Measurements from ENCODE around the gene OR52W1. TPM values are rescaled to one million over a fixed set of nuclear protein-coding genes. Genes with fewer than 3 reads are reported as not detected.

OR52W1 gene
- total and polyA plus RNA-seq, 2 donors (not counting 1 experiment from before 2014, with no cell fraction given), result not detected

DNA sequence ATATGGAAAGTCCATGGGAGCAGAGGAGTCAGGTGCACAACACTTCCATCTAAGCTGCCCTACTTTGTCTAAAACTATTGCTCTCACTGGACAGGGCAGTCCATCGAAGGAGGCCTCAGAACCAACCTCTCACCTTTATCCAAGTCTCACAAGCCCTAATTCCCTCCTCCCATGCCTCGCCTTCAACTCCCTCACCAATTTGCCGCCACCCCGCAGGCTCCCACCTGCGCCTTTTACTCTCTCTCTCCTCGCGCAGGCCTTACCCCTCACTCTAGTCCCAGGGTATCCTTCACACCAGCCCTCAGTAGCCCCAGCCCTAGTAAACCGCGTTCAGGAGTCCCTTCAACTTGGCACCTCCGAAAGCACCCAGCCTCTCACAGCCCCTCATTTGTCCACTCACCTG lies 35.0 kb downstream of the OR52W1 start:
- TF ChIP-seq, protein P1, sequence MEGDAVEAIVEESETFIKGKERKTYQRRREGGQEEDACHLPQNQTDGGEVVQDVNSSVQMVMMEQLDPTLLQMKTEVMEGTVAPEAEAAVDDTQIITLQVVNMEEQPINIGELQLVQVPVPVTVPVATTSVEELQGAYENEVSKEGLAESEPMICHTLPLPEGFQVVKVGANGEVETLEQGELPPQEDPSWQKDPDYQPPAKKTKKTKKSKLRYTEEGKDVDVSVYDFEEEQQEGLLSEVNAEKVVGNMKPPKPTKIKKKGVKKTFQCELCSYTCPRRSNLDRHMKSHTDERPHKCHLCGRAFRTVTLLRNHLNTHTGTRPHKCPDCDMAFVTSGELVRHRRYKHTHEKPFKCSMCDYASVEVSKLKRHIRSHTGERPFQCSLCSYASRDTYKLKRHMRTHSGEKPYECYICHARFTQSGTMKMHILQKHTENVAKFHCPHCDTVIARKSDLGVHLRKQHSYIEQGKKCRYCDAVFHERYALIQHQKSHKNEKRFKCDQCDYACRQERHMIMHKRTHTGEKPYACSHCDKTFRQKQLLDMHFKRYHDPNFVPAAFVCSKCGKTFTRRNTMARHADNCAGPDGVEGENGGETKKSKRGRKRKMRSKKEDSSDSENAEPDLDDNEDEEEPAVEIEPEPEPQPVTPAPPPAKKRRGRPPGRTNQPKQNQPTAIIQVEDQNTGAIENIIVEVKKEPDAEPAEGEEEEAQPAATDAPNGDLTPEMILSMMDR (conservative IDR thresholded peaks at IDR 0.05 in 1 of 2, IDR thresholded peaks at IDR 0.05 in 1 of 2; ENCODE audit: low read depth in 1 of 2, low read length in 2 of 2), result no peak
- no peak for TF ChIP-seq EZH2 (IDR thresholded peaks at IDR 0.05; ENCODE audit: low read length, missing control alignments)
- H3K9ac ChIP-seq (ENCODE audit: insufficient read depth, low read length), result peak overlapping the region; percentile 80
- no peaks in the 10 kb centered on the region for H3K9me3 ChIP-seq (ENCODE audit: control insufficient read depth, insufficient read depth, low read depth, low read length)
- H3K27ac ChIP-seq (ENCODE audit: insufficient read depth, low read length), result peak overlapping the region; percentile 88
- DNase-seq (ENCODE audit: low read depth in 2 of 2), result peak in 1 of 2 donors; percentile 7
- H4K20me1 ChIP-seq (ENCODE audit: control insufficient read depth, extremely low read depth, insufficient read depth, low read length), result no peaks in the 10 kb centered on the region
- H3K4me1 ChIP-seq (ENCODE audit: control insufficient read depth, extremely low read depth, insufficient read depth, low read length), result no peaks in the 10 kb centered on the region
- peaks cover 7% of the 10 kb centered on the region for H3K27me3 ChIP-seq (ENCODE audit: control insufficient read depth, insufficient read depth, low read length)
- peaks cover 30% of the 10 kb centered on the region for H3K79me2 ChIP-seq (ENCODE audit: control insufficient read depth, insufficient read depth, low read length)
- no peaks in the 10 kb centered on the region for H3K36me3 ChIP-seq (ENCODE audit: control insufficient read depth, insufficient read depth, low read length)
- peak overlapping the region; percentile 67 for H3K4me2 ChIP-seq (ENCODE audit: extremely low read depth, insufficient read depth, low read length)
- peak overlapping the region; percentile 63 to 96 (median 90) for H3K4me3 ChIP-seq (replicated peaks in 1 of 4; ENCODE audit: control extremely low read depth in 1 of 4, insufficient read depth in 1 of 4, low read depth in 3 of 4, low read length in 4 of 4)
- peak overlapping the region; percentile 88 for H2AFZ ChIP-seq (ENCODE audit: low read length)

GRCh38 chr11:6234387-6235107 lies 35.5 kb downstream of the OR52W1 start, which contains the start of gene FHIP1B:
FHIP1B (minus strand) TSS chr11:6234636; CDS start chr11:6224516, 10,120 bp downstream.
- Histone ChIP-seq H2AFZ (ENCODE audit: low read length) (peak within 1 kb of the TSS; percentile 88), H3K36me3 (ENCODE audit: control insufficient read depth, insufficient read depth, low read length) (no peaks in the 10 kb centered on the region), H3K4me1 (ENCODE audit: control insufficient read depth, extremely low read depth, insufficient read depth, low read length) (no peaks in the 10 kb centered on the region), H3K27ac (ENCODE audit: insufficient read depth, low read length) (peak within 1 kb of the TSS; percentile 88), H3K4me2 (ENCODE audit: extremely low read depth, insufficient read depth, low read length) (peak within 1 kb of the TSS; percentile 76), H3K79me2 (ENCODE audit: control insufficient read depth, insufficient read depth, low read length) (peaks cover 30% of the 10 kb centered on the region), H4K20me1 (ENCODE audit: control insufficient read depth, extremely low read depth, insufficient read depth, low read length) (no peaks in the 10 kb centered on the region), H3K9ac (ENCODE audit: insufficient read depth, low read length) (peak within 1 kb of the TSS; percentile 80), H3K4me3 (replicated peaks in 1 of 4; ENCODE audit: control extremely low read depth in 1 of 4, insufficient read depth in 1 of 4, low read depth in 3 of 4, low read length in 4 of 4) (peak within 1 kb of the TSS; percentile 63 to 96 (median 90)), H3K27me3 (ENCODE audit: control insufficient read depth, insufficient read depth, low read length) (peaks cover 10% of the 10 kb centered on the region), H3K9me3 (ENCODE audit: control insufficient read depth, insufficient read depth, low read depth, low read length) (no peaks in the 10 kb centered on the region)
- no peak for TF ChIP-seq EZH2 (IDR thresholded peaks at IDR 0.05; ENCODE audit: low read length, missing control alignments)
- TF ChIP-seq, protein P1 (conservative IDR thresholded peaks at IDR 0.05 in 1 of 2, IDR thresholded peaks at IDR 0.05 in 1 of 2; ENCODE audit: low read depth in 1 of 2, low read length in 2 of 2), result no peak
- DNase-seq (ENCODE audit: low read depth in 2 of 2), result peak; percentile 100

GRCh38 chr11:6237266-6237665 lies 38.2 kb downstream of the OR52W1 start:
- Histone ChIP-seq H3K4me1 (ENCODE audit: control insufficient read depth, extremely low read depth, insufficient read depth, low read length) (no peaks in the 10 kb centered on the region), H4K20me1 (ENCODE audit: control insufficient read depth, extremely low read depth, insufficient read depth, low read length) (no peaks in the 10 kb centered on the region), H3K4me3 (replicated peaks in 1 of 4; ENCODE audit: control extremely low read depth in 1 of 4, insufficient read depth in 1 of 4, low read depth in 3 of 4, low read length in 4 of 4) (no peak overlapping the region), H3K36me3 (ENCODE audit: control insufficient read depth, insufficient read depth, low read length) (no peaks in the 10 kb centered on the region), H3K4me2 (ENCODE audit: extremely low read depth, insufficient read depth, low read length) (no peak overlapping the region), H3K27me3 (ENCODE audit: control insufficient read depth, insufficient read depth, low read length) (peaks cover 10% of the 10 kb centered on the region), H3K9me3 (ENCODE audit: control insufficient read depth, insufficient read depth, low read depth, low read length) (no peaks in the 10 kb centered on the region), H3K79me2 (ENCODE audit: control insufficient read depth, insufficient read depth, low read length) (peaks cover 17% of the 10 kb centered on the region), H3K27ac (ENCODE audit: insufficient read depth, low read length) (no peak overlapping the region), H2AFZ (ENCODE audit: low read length) (no peak overlapping the region), H3K9ac (ENCODE audit: insufficient read depth, low read length) (no peak overlapping the region)
- TF ChIP-seq, protein P1 (conservative IDR thresholded peaks at IDR 0.05 in 1 of 2, IDR thresholded peaks at IDR 0.05 in 1 of 2; ENCODE audit: low read depth in 1 of 2, low read length in 2 of 2), result no peak
- no peak for TF ChIP-seq EZH2 (IDR thresholded peaks at IDR 0.05; ENCODE audit: low read length, missing control alignments)
- DNase-seq (ENCODE audit: low read depth in 2 of 2), result no peak

Measured in fibroblast of lung (primary cell).